ENCODE results near the gene PLCH2. TPM values are rescaled to one million over a fixed set of nuclear protein-coding genes. Genes with fewer than 3 reads are reported as not detected.
A peak's percentile ranks its signal among the peaks of the same experiment; 100 is the strongest.
"Not testable (repeated sequence)": the region's sequence is repeated elsewhere in the genome, so short reads cannot be mapped to it uniquely, and the experiment has no call there.

PLCH2 gene
- total and polyA plus RNA-seq, 9 of the 15 experiments (the other 6 are each of a cell fraction or from before 2014, with no cell fraction given), result 0.16 TPM; not detected in 8

GRCh38 chr1:2553076-2553475, 77.0 kb downstream of the PLCH2 start:
- POLR2A ChIA-PET; FAIRE-seq; H2AFZ ChIP-seq (ENCODE audit: low read depth, low read length); H3K9ac ChIP-seq (ENCODE audit: insufficient read depth in 1 of 2, low read depth in 2 of 2, low read length in 2 of 2); H3K27me3 ChIP-seq (ENCODE audit: control insufficient read depth in 2 of 2, insufficient read depth in 2 of 2, low read length in 2 of 2); intact Hi-C loops (cut with micrococcal nuclease); CTCF ChIA-PET (ENCODE audit: low intra/inter-chr PET ratio); H3K9me1 ChIP-seq (ENCODE audit: control insufficient read depth, insufficient read depth, low read length); H3K27ac ChIP-seq (ENCODE audit: extremely low read depth, low read depth, low read length); H3K79me2 ChIP-seq (ENCODE audit: control insufficient read depth, insufficient read depth, low read length); in situ Hi-C loops (cut with MboI); H3K4me2 ChIP-seq (ENCODE audit: insufficient read depth, low read length); H4K20me1 ChIP-seq (replicated peaks; ENCODE audit: control insufficient read depth, insufficient read depth, low read length); BruUV-seq (replicated peaks); ATAC-seq; H3K4me3 ChIP-seq; H3K36me3 ChIP-seq (ENCODE audit: control insufficient read depth, insufficient read depth, low read length); DNase-seq (ENCODE audit: extremely low read depth in 1 of 4, low spot score in 3 of 4); H3K9me3 ChIP-seq (replicated peaks; ENCODE audit: control insufficient read depth, insufficient read depth, low read depth, low read length): not testable (repeated sequence)
- H3K4me1 ChIP-seq (replicated peaks in 1 of 2; ENCODE audit: control insufficient read depth in 2 of 2, insufficient read depth in 2 of 2, low read length in 2 of 2), result peaks cover 30 to 74% of the 10 kb centered on the region in 2 experiments
- WGBS (ENCODE audit: insufficient coverage, low coverage, missing lambda C conversion rate), result 8% methylated on average over 5 of the region's 9 CpGs

- POLR2A ChIA-PET, result no interaction called here
- FAIRE-seq, result no peak
- intact Hi-C loops (cut with micrococcal nuclease), result no loop called here
Observed at GRCh38 chr1:2553871-2554620, 78.0 kb downstream of the PLCH2 start.

More at GRCh38 chr1:2553871-2554620, 78.0 kb downstream of the PLCH2 start:
- Histone ChIP-seq H3K27me3 (ENCODE audit: control insufficient read depth in 2 of 2, insufficient read depth in 2 of 2, low read length in 2 of 2) (0 out of 5 replicates have a peak, but pooled peaks cover 0 to 3% of the 10 kb centered on the region in 2 experiments), H2AFZ (ENCODE audit: low read depth, low read length) (no peak overlapping the region), H3K4me1 (replicated peaks in 1 of 2; ENCODE audit: control insufficient read depth in 2 of 2, insufficient read depth in 2 of 2, low read length in 2 of 2) (peaks cover 20 to 70% of the 10 kb centered on the region in 2 experiments), H3K9me1 (ENCODE audit: control insufficient read depth, insufficient read depth, low read length) (no peaks in the 10 kb centered on the region), H3K9ac (ENCODE audit: insufficient read depth in 1 of 2, low read depth in 2 of 2, low read length in 2 of 2) (no peak overlapping the region; a peak in 1 of 4 replicates), H3K4me3 (no peak overlapping the region), H3K79me2 (ENCODE audit: control insufficient read depth, insufficient read depth, low read length) (no peaks in the 10 kb centered on the region), H3K9me3 (replicated peaks; ENCODE audit: control insufficient read depth, insufficient read depth, low read depth, low read length) (no peaks in the 10 kb centered on the region), H3K36me3 (ENCODE audit: control insufficient read depth, insufficient read depth, low read length) (no peaks in the 10 kb centered on the region), H3K27ac (ENCODE audit: extremely low read depth, low read depth, low read length) (no peak overlapping the region), H4K20me1 (replicated peaks; ENCODE audit: control insufficient read depth, insufficient read depth, low read length) (no peaks in the 10 kb centered on the region), H3K4me2 (ENCODE audit: insufficient read depth, low read length) (no peak overlapping the region)
- no peak for ATAC-seq
- CTCF ChIA-PET (ENCODE audit: low intra/inter-chr PET ratio), result interaction anchor here (0.6 to 2.7 kb wide), 2 partner anchors 227 to 233 kb away, joined by 3 to 22 read pairs; no protein-coding TSS in a partner anchor
- TF ChIP-seq U2AF2 (optimal IDR thresholded peaks at IDR 0.05; ENCODE audit: low read depth, low read length), result no peak
- no peak for TF ChIP-seq ZNF75A (CRISPR knock-in tag; IDR thresholded peaks at IDR 0.05)
- no peak for TF ChIP-seq SOX6 (IDR thresholded peaks at IDR 0.05)
- TF ChIP-seq HDAC1 (IDR thresholded peaks at IDR 0.05), result no peak
- TF ChIP-seq ZFP36 (IDR thresholded peaks at IDR 0.05; ENCODE audit: low read depth, low read length, partially characterized antibody), result peak; percentile 53
- in situ Hi-C loops (cut with MboI), result no loop called here
- no peak for DNase-seq (ENCODE audit: extremely low read depth in 1 of 4, low spot score in 3 of 4)
- WGBS (ENCODE audit: insufficient coverage, low coverage, missing lambda C conversion rate), result 43% methylated on average over 30 of the region's 30 CpGs
- BruUV-seq (replicated peaks), result no TSS peak
